Smooth muscle cell of the umbilical artery (primary cell): Measurements from ENCODE around the gene ARSK. TPM values are rescaled to one million over a fixed set of nuclear protein-coding genes. Genes with fewer than 3 reads are reported as not detected.

Experiments used
- total RNA-seq: library from RNA; depleted of rRNA; stranded (reverse); fragments of >200 nt; gene quantifications from 2 replicates; pipeline ENCODE4 v1.2.3, GENCODE V29; 2014

The ARSK gene, protein sequence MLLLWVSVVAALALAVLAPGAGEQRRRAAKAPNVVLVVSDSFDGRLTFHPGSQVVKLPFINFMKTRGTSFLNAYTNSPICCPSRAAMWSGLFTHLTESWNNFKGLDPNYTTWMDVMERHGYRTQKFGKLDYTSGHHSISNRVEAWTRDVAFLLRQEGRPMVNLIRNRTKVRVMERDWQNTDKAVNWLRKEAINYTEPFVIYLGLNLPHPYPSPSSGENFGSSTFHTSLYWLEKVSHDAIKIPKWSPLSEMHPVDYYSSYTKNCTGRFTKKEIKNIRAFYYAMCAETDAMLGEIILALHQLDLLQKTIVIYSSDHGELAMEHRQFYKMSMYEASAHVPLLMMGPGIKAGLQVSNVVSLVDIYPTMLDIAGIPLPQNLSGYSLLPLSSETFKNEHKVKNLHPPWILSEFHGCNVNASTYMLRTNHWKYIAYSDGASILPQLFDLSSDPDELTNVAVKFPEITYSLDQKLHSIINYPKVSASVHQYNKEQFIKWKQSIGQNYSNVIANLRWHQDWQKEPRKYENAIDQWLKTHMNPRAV
- 13.4 and 24.2 TPM in 2 replicates for total RNA-seq

DNA sequence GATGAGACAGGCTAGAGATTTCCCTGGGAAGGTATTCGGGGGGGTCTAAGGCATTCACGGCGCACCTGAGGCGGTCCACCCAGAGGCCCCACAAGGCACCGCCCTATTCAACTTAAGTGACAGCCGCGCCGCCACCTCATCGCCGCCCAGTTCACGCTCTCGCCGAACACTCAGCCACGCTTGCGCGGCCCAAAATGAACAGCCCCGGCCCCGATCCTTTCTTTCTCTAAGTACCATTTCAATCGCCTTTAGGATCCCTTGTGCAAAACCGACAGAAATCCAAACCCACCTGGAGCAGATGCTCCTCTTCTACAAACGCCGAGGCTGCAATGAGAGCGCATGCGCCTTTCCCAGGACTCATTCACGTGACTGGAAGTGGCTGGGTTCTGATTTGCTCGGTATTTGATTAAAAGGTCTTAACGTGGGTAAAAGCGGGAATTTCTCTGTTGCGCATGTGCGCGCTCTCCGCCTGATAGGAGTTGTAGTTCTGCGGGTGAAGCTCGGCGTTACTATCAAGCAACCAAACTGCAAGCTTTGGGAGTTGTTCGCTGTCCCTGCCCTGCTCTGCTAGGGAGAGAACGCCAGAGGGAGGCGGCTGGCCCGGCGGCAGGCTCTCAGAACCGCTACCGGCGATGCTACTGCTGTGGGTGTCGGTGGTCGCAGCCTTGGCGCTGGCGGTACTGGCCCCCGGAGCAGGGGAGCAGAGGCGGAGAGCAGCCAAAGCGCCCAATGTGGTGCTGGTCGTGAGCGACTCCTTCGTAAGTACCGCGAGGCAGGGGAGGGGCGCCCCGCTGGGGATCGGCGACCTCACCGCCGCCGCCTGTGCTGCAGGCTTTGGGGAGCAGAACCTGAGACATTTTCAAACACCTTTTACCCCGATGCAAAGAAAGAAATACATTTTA lies at the start of gene ARSK, which contains the start of gene SKIC3:
ARSK (plus strand) TSS at position 455 of the 902 bp plus-strand sequence; CDS start at position 633, 178 bp downstream.
SKIC3 (minus strand) TSS at position 331 of the 902 bp plus-strand sequence. CDS start 7,827 bp downstream, outside the sequence.

DNA sequence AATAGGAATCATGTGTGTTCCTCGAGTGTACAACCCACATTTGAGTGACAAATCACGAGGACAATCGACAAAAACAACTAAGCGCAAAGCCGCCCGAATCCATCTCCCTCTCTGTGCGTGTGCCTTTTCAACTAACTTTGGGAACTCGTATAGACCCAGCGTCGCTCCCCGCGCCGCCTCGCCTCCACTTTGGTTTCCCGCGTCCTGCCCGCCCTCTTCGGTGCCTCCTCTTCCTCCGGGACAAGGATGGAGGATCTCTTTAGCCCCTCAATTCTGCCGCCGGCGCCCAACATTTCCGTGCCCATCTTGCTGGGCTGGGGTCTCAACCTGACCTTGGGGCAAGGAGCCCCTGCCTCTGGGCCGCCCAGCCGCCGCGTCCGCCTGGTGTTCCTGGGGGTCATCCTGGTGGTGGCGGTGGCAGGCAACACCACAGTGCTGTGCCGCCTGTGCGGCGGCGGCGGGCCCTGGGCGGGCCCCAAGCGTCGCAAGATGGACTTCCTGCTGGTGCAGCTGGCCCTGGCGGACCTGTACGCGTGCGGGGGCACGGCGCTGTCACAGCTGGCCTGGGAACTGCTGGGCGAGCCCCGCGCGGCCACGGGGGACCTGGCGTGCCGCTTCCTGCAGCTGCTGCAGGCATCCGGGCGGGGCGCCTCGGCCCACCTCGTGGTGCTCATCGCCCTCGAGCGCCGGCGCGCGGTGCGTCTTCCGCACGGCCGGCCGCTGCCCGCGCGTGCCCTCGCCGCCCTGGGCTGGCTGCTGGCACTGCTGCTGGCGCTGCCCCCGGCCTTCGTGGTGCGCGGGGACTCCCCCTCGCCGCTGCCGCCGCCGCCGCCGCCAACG lies 65.3 kb downstream of the ARSK start, which contains the start of gene GPR150:
GPR150 (plus strand) TSS at position 58 of the 840 bp plus-strand sequence; CDS start at position 247, 189 bp downstream.

DNA sequence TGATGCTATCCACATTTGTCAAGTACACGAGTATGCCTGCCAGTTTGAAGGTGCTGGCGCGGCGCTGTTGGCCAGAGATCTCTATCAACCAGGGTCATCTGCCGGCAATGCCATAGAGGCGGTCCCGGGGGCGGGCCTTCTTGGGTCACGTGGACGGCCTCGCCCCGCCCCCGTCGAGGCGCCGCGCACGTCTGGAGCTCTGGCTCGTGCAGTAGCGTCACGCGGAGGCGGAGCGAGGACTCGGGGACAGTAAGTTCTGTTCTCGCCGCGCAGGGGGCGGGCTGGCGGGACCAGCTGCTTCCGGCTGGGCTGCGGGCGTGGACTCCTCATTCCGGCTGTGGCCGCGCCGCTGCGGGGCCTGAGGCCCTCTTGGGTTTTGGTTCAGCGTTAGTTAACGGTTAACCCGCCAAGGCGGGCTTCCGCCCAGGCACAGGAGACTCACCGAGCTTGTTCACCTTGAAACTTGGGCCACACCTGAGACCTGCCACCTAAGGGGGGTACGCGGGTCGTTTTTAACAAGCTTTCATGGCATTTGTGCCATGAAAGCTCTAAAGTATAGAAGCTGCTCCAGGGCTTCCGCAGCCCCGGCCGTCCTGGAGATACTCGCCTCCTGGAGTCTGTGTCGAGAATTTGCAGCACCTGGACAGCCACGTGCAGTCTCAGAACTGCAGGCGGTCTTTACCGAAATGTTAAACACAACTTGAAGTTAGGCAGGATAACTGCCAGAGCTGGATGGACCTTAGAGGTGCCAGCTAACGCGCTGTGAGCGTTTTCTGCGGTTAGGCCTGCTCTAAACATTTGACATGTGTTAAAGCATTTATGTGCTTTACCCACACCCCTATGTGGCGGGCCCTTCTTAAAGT lies 91.9 kb downstream of the ARSK start, which contains the start of gene RFESD:
RFESD (plus strand) TSS at position 209 of the 863 bp plus-strand sequence. CDS start 5,495 bp downstream, outside the sequence.

Other genes with a start within 250 kb of the ARSK start
- not detected in 2 replicates for gene FAM81B, start 163.7 kb upstream of the ARSK start, total RNA-seq
- gene SKIC3, start 124 bp upstream of the ARSK start, total RNA-seq = 198 and 214 TPM in 2 replicates
- gene GPR150, start 65.0 kb downstream of the ARSK start, total RNA-seq = under 0.01 and 0.28 TPM in 2 replicates
- gene RFESD, start 91.7 kb downstream of the ARSK start, total RNA-seq = 0.59 and 1.7 TPM in 2 replicates
- 0.30 and 0.46 TPM in 2 replicates for gene SPATA9, start 127.9 kb downstream of the ARSK start, total RNA-seq
- gene RHOBTB3, start 176.2 kb downstream of the ARSK start, total RNA-seq = 256 and 273 TPM in 2 replicates